ENCODE data around the gene FUZ. TPM values are rescaled to one million over a fixed set of nuclear protein-coding genes. Genes with fewer than 3 reads are reported as not detected.

The FUZ gene
- total and polyA plus RNA-seq, 9 donors, result 14.6 to 23.8 (median 17.4) TPM

- no peak overlapping the region for H3K27ac ChIP-seq (ENCODE audit: low read length)
- peak; percentile 50 for DNase-seq
- 74% methylated on average over 15 of the region's 18 CpGs for WGBS (ENCODE audit: insufficient coverage)
- peaks cover 44% of the 10 kb centered on the region for H3K36me3 ChIP-seq (ENCODE audit: control insufficient read depth, insufficient read depth, low read length)
- no peaks in the 10 kb centered on the region for H3K9me3 ChIP-seq (replicated peaks; ENCODE audit: control insufficient read depth, low read depth, low read length)
- no peaks in the 10 kb centered on the region for H3K27me3 ChIP-seq (ENCODE audit: control insufficient read depth, insufficient read depth, low read length)
- no peak overlapping the region for H3K4me3 ChIP-seq (ENCODE audit: low read length)
- H3K4me1 ChIP-seq (ENCODE audit: control insufficient read depth, insufficient read depth, low read length), result peaks cover 28% of the 10 kb centered on the region
Measured at GRCh38 chr19:49807058-49807903, 5.8 kb downstream of the FUZ start.

- H3K36me3 ChIP-seq (ENCODE audit: control insufficient read depth, insufficient read depth, low read length), result peaks cover 44% of the 10 kb centered on the region
- no peak overlapping the region for H3K4me3 ChIP-seq (ENCODE audit: low read length)
- no peaks in the 10 kb centered on the region for H3K9me3 ChIP-seq (replicated peaks; ENCODE audit: control insufficient read depth, low read depth, low read length)
- peaks cover 30% of the 10 kb centered on the region for H3K4me1 ChIP-seq (ENCODE audit: control insufficient read depth, insufficient read depth, low read length)
- H3K27me3 ChIP-seq (ENCODE audit: control insufficient read depth, insufficient read depth, low read length), result no peaks in the 10 kb centered on the region
- WGBS (ENCODE audit: insufficient coverage), result 80% methylated on average over 6 of the region's 8 CpGs
- H3K27ac ChIP-seq (ENCODE audit: low read length), result no peak overlapping the region
- no peak for DNase-seq
Measured at GRCh38 chr19:49806620-49806959, 6.5 kb downstream of the FUZ start.

- Histone ChIP-seq H3K36me3 (ENCODE audit: control insufficient read depth, insufficient read depth, low read length) (peaks cover 47% of the 10 kb centered on the region), H3K27ac (ENCODE audit: low read length) (no peak overlapping the region), H3K27me3 (ENCODE audit: control insufficient read depth, insufficient read depth, low read length) (no peaks in the 10 kb centered on the region), H3K4me3 (ENCODE audit: low read length) (no peak overlapping the region), H3K9me3 (replicated peaks; ENCODE audit: control insufficient read depth, low read depth, low read length) (no peaks in the 10 kb centered on the region), H3K4me1 (ENCODE audit: control insufficient read depth, insufficient read depth, low read length) (peaks cover 34% of the 10 kb centered on the region)
- WGBS (ENCODE audit: insufficient coverage), result 87% methylated on average over 16 of the region's 20 CpGs
- peak; percentile 27 for DNase-seq
Measured at GRCh38 chr19:49805822-49806619, 7.1 kb downstream of the FUZ start.

GRCh38 chr19:49803529-49803856 is 9.6 kb downstream of the FUZ start:
- peaks cover 72% of the 10 kb centered on the region for H3K36me3 ChIP-seq (ENCODE audit: control insufficient read depth, insufficient read depth, low read length)
- no peak for DNase-seq
- WGBS (ENCODE audit: insufficient coverage), result 83% methylated on average over 3 of the region's 6 CpGs

GRCh38 chr19:49802836-49803528 is 10.1 kb downstream of the FUZ start:
- peak; percentile 49 for DNase-seq
- H3K36me3 ChIP-seq (ENCODE audit: control insufficient read depth, insufficient read depth, low read length), result peaks cover 77% of the 10 kb centered on the region
- H3K27ac ChIP-seq (ENCODE audit: low read length), result peak overlapping the region; percentile 65
- 73% methylated on average over 8 of the region's 24 CpGs for WGBS (ENCODE audit: insufficient coverage)
- H3K4me1 ChIP-seq (ENCODE audit: control insufficient read depth, insufficient read depth, low read length), result peaks cover 19% of the 10 kb centered on the region
- H3K27me3 ChIP-seq (ENCODE audit: control insufficient read depth, insufficient read depth, low read length), result no peaks in the 10 kb centered on the region
- no peaks in the 10 kb centered on the region for H3K9me3 ChIP-seq (replicated peaks; ENCODE audit: control insufficient read depth, low read depth, low read length)
- peak overlapping the region; percentile 53 for H3K4me3 ChIP-seq (ENCODE audit: low read length)

More at GRCh38 chr19:49803529-49803856, 9.6 kb downstream of the FUZ start:
- no peaks in the 10 kb centered on the region for H3K27me3 ChIP-seq (ENCODE audit: control insufficient read depth, insufficient read depth, low read length)
- H3K27ac ChIP-seq (ENCODE audit: low read length), result no peak overlapping the region
- no peaks in the 10 kb centered on the region for H3K9me3 ChIP-seq (replicated peaks; ENCODE audit: control insufficient read depth, low read depth, low read length)
- no peak overlapping the region for H3K4me3 ChIP-seq (ENCODE audit: low read length)
- H3K4me1 ChIP-seq (ENCODE audit: control insufficient read depth, insufficient read depth, low read length), result peaks cover 20% of the 10 kb centered on the region

- Histone ChIP-seq H3K36me3 (ENCODE audit: control insufficient read depth, insufficient read depth, low read length) (peaks cover 79% of the 10 kb centered on the region), H3K4me3 (ENCODE audit: low read length) (peak overlapping the region; percentile 53), H3K4me1 (ENCODE audit: control insufficient read depth, insufficient read depth, low read length) (peaks cover 19% of the 10 kb centered on the region), H3K9me3 (replicated peaks; ENCODE audit: control insufficient read depth, low read depth, low read length) (no peaks in the 10 kb centered on the region), H3K27me3 (ENCODE audit: control insufficient read depth, insufficient read depth, low read length) (no peaks in the 10 kb centered on the region), H3K27ac (ENCODE audit: low read length) (peak overlapping the region; percentile 71)
- peak; percentile 98 for DNase-seq
- whole genome bisulfite sequencing (ENCODE audit: insufficient coverage), result 16% methylated on average over 38 of the region's 38 CpGs
Measured at GRCh38 chr19:49801966-49802661, 11.0 kb downstream of the FUZ start.

GRCh38 chr19:49801401-49801888 is 11.6 kb downstream of the FUZ start:
- H3K4me1 ChIP-seq (ENCODE audit: control insufficient read depth, insufficient read depth, low read length), result peaks cover 19% of the 10 kb centered on the region
- H3K36me3 ChIP-seq (ENCODE audit: control insufficient read depth, insufficient read depth, low read length), result peaks cover 80% of the 10 kb centered on the region
- H3K9me3 ChIP-seq (replicated peaks; ENCODE audit: control insufficient read depth, low read depth, low read length), result no peaks in the 10 kb centered on the region
- H3K27ac ChIP-seq (ENCODE audit: low read length), result no peak overlapping the region
- peak overlapping the region; percentile 53 for H3K4me3 ChIP-seq (ENCODE audit: low read length)
- H3K27me3 ChIP-seq (ENCODE audit: control insufficient read depth, insufficient read depth, low read length), result no peaks in the 10 kb centered on the region
- DNase-seq, result peak; percentile 21
- 56% methylated on average over 20 of the region's 32 CpGs for WGBS (ENCODE audit: insufficient coverage)

- WGBS (ENCODE audit: insufficient coverage), result 80% methylated on average over 6 of the region's 10 CpGs
- H3K4me3 ChIP-seq (ENCODE audit: low read length), result no peak overlapping the region
- no peak overlapping the region for H3K27ac ChIP-seq (ENCODE audit: low read length)
Measured at GRCh38 chr19:49800771-49801170, 12.3 kb downstream of the FUZ start.

GRCh38 chr19:49799798-49800376 is 13.2 kb downstream of the FUZ start:
- WGBS (ENCODE audit: insufficient coverage), result 91% methylated on average over 25 of the region's 25 CpGs
- Histone ChIP-seq H3K4me3 (ENCODE audit: low read length) (no peak overlapping the region), H3K9me3 (replicated peaks; ENCODE audit: control insufficient read depth, low read depth, low read length) (no peaks in the 10 kb centered on the region), H3K27me3 (ENCODE audit: control insufficient read depth, insufficient read depth, low read length) (no peaks in the 10 kb centered on the region), H3K36me3 (ENCODE audit: control insufficient read depth, insufficient read depth, low read length) (peaks cover 82% of the 10 kb centered on the region), H3K27ac (ENCODE audit: low read length) (no peak overlapping the region), H3K4me1 (ENCODE audit: control insufficient read depth, insufficient read depth, low read length) (peaks cover 19% of the 10 kb centered on the region)
- DNase-seq, result no peak

More at GRCh38 chr19:49800771-49801170, 12.3 kb downstream of the FUZ start:
- H3K27me3 ChIP-seq (ENCODE audit: control insufficient read depth, insufficient read depth, low read length), result no peaks in the 10 kb centered on the region
- no peaks in the 10 kb centered on the region for H3K9me3 ChIP-seq (replicated peaks; ENCODE audit: control insufficient read depth, low read depth, low read length)
- H3K4me1 ChIP-seq (ENCODE audit: control insufficient read depth, insufficient read depth, low read length), result peaks cover 19% of the 10 kb centered on the region
- no peak for DNase-seq
- peaks cover 80% of the 10 kb centered on the region for H3K36me3 ChIP-seq (ENCODE audit: control insufficient read depth, insufficient read depth, low read length)
